ENCODE measurements around the gene LFNG.

Gene LFNG

GRCh38 chr7:2483494-2483893 lies 36.1 kb upstream of the LFNG start:
- no peak for DNase-seq (ENCODE audit: low read depth)

GRCh38 chr7:2484868-2485267 lies 34.7 kb upstream of the LFNG start:
- no peak for DNase-seq (ENCODE audit: low read depth)

GRCh38 chr7:2487586-2488271 lies 31.8 kb upstream of the LFNG start:
- no peak for DNase-seq (ENCODE audit: low read depth)

- no peak for DNase-seq (ENCODE audit: low read depth)
These were observed 31.3 kb upstream of the LFNG start for GRCh38 chr7:2488272-2488645.

GRCh38 chr7:2488681-2489080 lies 30.9 kb upstream of the LFNG start:
- DNase-seq (ENCODE audit: low read depth), result no peak

GRCh38 chr7:2490181-2490651 lies 29.4 kb upstream of the LFNG start:
- DNase-seq (ENCODE audit: low read depth), result no peak

- no peak for DNase-seq (ENCODE audit: low read depth)
These were observed 27.5 kb upstream of the LFNG start for GRCh38 chr7:2492038-2492437.

GRCh38 chr7:2493205-2494164 lies 26.1 kb upstream of the LFNG start:
- DNase-seq (ENCODE audit: low read depth), result no peak

GRCh38 chr7:2494191-2495130 lies 25.1 kb upstream of the LFNG start:
- DNase-seq (ENCODE audit: low read depth), result no peak

GRCh38 chr7:2495418-2496299 lies 23.9 kb upstream of the LFNG start:
- no peak for DNase-seq (ENCODE audit: low read depth)

- DNase-seq (ENCODE audit: low read depth), result no peak
These were observed 23.2 kb upstream of the LFNG start for GRCh38 chr7:2496375-2496774.

- no peak for DNase-seq (ENCODE audit: low read depth)
These were observed 22.5 kb upstream of the LFNG start for GRCh38 chr7:2497065-2497464.

- no peak for DNase-seq (ENCODE audit: low read depth)
These were observed 21.9 kb upstream of the LFNG start for GRCh38 chr7:2497500-2498336.

- no peak for DNase-seq (ENCODE audit: low read depth)
These were observed 20.9 kb upstream of the LFNG start for GRCh38 chr7:2498708-2499107.

GRCh38 chr7:2499181-2499580 lies 20.4 kb upstream of the LFNG start:
- no peak for DNase-seq (ENCODE audit: low read depth)

- no peak for DNase-seq (ENCODE audit: low read depth)
These were observed 19.7 kb upstream of the LFNG start for GRCh38 chr7:2499719-2500430.

GRCh38 chr7:2500701-2501100 lies 18.9 kb upstream of the LFNG start:
- DNase-seq (ENCODE audit: low read depth), result no peak

GRCh38 chr7:2501947-2502646 lies 17.5 kb upstream of the LFNG start:
- DNase-seq (ENCODE audit: low read depth), result no peak

- no peak for DNase-seq (ENCODE audit: low read depth)
These were observed 17.0 kb upstream of the LFNG start for GRCh38 chr7:2502647-2502966.

Data from HS-5 (cell line).